Measurements from ENCODE around the gene NALCN.

Gene NALCN

DNA sequence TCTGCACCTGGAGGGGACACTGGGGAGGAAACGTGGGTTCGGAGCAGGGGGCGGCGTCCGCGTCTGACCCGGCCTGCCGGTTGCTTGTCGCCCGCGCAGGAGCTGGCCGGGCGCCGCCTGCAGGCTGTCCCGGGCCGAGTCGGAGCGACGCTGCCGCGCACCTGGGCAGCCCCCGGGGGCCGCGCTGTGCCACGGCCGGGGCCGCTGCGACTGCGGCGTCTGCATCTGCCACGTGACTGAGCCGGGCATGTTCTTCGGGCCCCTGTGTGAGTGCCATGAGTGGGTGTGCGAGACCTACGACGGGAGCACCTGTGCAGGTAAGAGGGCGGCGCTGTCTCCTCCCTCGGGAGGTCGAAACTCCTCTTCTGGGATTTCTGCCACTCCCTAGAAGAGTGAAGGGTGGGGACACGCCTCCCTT, 37.5 kb upstream of the NALCN start:
- Histone ChIP-seq H3K4me3 (ENCODE audit: low read depth, low read length) (peak overlapping the region; percentile 62), H3K27me3 (replicated peaks) (no peaks in the 10 kb centered on the region), H3K27ac (peak overlapping the region; percentile 74), H3K36me3 (replicated peaks) (no peaks in the 10 kb centered on the region)
- in situ Hi-C loops (cut with HindIII; ENCODE audit: low pct_ligation_motif_present, low sequenced_read_pairs) = no loop called here
- TF ChIP-seq, protein P1, sequence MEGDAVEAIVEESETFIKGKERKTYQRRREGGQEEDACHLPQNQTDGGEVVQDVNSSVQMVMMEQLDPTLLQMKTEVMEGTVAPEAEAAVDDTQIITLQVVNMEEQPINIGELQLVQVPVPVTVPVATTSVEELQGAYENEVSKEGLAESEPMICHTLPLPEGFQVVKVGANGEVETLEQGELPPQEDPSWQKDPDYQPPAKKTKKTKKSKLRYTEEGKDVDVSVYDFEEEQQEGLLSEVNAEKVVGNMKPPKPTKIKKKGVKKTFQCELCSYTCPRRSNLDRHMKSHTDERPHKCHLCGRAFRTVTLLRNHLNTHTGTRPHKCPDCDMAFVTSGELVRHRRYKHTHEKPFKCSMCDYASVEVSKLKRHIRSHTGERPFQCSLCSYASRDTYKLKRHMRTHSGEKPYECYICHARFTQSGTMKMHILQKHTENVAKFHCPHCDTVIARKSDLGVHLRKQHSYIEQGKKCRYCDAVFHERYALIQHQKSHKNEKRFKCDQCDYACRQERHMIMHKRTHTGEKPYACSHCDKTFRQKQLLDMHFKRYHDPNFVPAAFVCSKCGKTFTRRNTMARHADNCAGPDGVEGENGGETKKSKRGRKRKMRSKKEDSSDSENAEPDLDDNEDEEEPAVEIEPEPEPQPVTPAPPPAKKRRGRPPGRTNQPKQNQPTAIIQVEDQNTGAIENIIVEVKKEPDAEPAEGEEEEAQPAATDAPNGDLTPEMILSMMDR (IDR thresholded peaks at IDR 0.05; ENCODE audit: low read depth, low read length, missing control alignments) = no peak
- DNase-seq = no peak

- Histone ChIP-seq H3K4me3 (ENCODE audit: low read depth, low read length) (peak within 1 kb of the TSS; percentile 62), H3K27ac (peak within 1 kb of the TSS; percentile 74), H3K36me3 (replicated peaks) (no peaks in the 10 kb centered on the region), H3K27me3 (replicated peaks) (no peaks in the 10 kb centered on the region)
- TF ChIP-seq, protein P1 (IDR thresholded peaks at IDR 0.05; ENCODE audit: low read depth, low read length, missing control alignments) = no peak
- in situ Hi-C loops (cut with HindIII; ENCODE audit: low pct_ligation_motif_present, low sequenced_read_pairs) = no loop called here
- DNase-seq = no peak
Measured at GRCh38 chr13:101452519-101453485, 36.5 kb upstream of the NALCN start, which contains the start of gene ITGBL1. Gene ITGBL1, plus strand, starts transcription at chr13:101452675. Its CDS starts 159 bp downstream, at chr13:101452834.

DNA sequence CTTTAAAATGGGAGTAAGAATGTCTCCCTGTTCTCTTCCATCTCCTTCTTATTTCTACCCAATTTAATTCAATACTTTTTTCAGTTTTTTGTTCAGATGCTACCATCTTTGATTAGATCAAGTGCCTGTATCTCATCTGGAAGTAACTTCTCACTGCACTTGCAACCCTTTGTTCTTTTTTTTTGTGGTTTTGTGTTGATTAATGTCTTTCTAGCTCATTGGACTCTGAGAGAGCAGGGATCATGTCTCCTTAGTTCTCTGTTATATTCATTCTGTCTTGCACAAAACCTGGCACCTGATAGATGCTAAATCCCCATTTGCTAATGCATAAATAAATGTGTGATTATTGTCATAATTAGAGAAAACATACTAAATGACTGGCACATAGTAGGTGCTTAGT, 35.3 kb upstream of the NALCN start:
- Histone ChIP-seq H3K27ac (peak overlapping the region; percentile 74), H3K4me3 (ENCODE audit: low read depth, low read length) (no peak overlapping the region), H3K27me3 (replicated peaks) (no peaks in the 10 kb centered on the region), H3K36me3 (replicated peaks) (no peaks in the 10 kb centered on the region)
- DNase-seq = no peak
- TF ChIP-seq, protein P1 (IDR thresholded peaks at IDR 0.05; ENCODE audit: low read depth, low read length, missing control alignments) = no peak
- in situ Hi-C loops (cut with HindIII; ENCODE audit: low pct_ligation_motif_present, low sequenced_read_pairs) = no loop called here

DNA sequence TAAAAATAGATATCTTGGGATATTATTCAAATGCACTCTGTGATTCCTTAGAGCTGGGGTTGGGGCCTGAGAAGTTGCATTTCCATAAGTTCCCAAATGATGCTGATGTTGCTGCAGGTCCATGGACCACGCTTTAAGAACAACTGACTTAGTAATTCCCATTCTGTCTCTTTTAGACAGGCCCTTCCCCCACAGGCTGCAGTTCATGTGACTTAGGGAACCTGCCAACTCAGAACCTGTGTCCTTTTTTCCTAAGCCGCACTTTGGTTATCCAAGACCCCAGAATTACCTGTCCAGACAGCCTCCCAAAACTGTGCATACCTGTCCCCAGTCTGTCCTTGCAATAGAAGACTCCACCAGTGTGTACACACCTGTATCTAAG, 34.4 kb upstream of the NALCN start:
- DNase-seq = no peak
- TF ChIP-seq, protein P1 (IDR thresholded peaks at IDR 0.05; ENCODE audit: low read depth, low read length, missing control alignments) = no peak
- Histone ChIP-seq H3K4me3 (ENCODE audit: low read depth, low read length) (no peak overlapping the region), H3K27me3 (replicated peaks) (no peaks in the 10 kb centered on the region), H3K36me3 (replicated peaks) (no peaks in the 10 kb centered on the region), H3K27ac (peak overlapping the region; percentile 61)
- in situ Hi-C loops (cut with HindIII; ENCODE audit: low pct_ligation_motif_present, low sequenced_read_pairs) = no loop called here

- DNase-seq = peak; percentile 62
- TF ChIP-seq, protein P1 (IDR thresholded peaks at IDR 0.05; ENCODE audit: low read depth, low read length, missing control alignments) = no peak
- H3K4me3 ChIP-seq (ENCODE audit: low read depth, low read length) = no peak overlapping the region
- in situ Hi-C loops (cut with HindIII; ENCODE audit: low pct_ligation_motif_present, low sequenced_read_pairs) = no loop called here
- H3K27me3 ChIP-seq (replicated peaks) = no peaks in the 10 kb centered on the region
- H3K36me3 ChIP-seq (replicated peaks) = no peaks in the 10 kb centered on the region
- H3K27ac ChIP-seq = peak overlapping the region; percentile 61
Measured at GRCh38 chr13:101449790-101450748, 33.8 kb upstream of the NALCN start.

All from brain microvascular endothelial cell (primary cell).